G401 (cell line): ENCODE data around the gene GUCA1A. TPM values are rescaled to one million over a fixed set of nuclear protein-coding genes. Genes with fewer than 3 reads are reported as not detected.
"Not testable (repeated sequence)": the region's sequence is repeated elsewhere in the genome, so short reads cannot be mapped to it uniquely, and the experiment has no call there.

Experiments used
- DNase-seq: peaks from one replicate; pipeline ENCODE4 v3.0.0-alpha.2; 2015; ENCODE audit warnings: low spot score
- in situ Hi-C: cut with HindIII; loops from 2 replicates; pipeline ENCODE4 v1.10.0; 2016; ENCODE audit warnings: low sequenced_read_pairs, mixed read lengths
- total RNA-seq: library from RNA; depleted of rRNA; stranded (reverse); fragments of >200 nt; shearing (Covaris generic); gene quantifications from 2 replicates; pipeline ENCODE4 v1.2.3, GENCODE V29; 2014

GUCA1A gene
- total RNA-seq, 1 experiment from 2014 or later = not detected

GRCh38 chr6:42168650-42169049 is 4.5 kb upstream of the GUCA1A start:
- in situ Hi-C loops = no loop called here
- no peak for DNase-seq

- DNase-seq = not testable (repeated sequence)
- in situ Hi-C loops = loop anchor here (5.0 kb wide), 1 partner anchor 57 kb away; no protein-coding TSS in a partner anchor
Observed at GRCh38 chr6:42169780-42170179, 3.4 kb upstream of the GUCA1A start.

DNA sequence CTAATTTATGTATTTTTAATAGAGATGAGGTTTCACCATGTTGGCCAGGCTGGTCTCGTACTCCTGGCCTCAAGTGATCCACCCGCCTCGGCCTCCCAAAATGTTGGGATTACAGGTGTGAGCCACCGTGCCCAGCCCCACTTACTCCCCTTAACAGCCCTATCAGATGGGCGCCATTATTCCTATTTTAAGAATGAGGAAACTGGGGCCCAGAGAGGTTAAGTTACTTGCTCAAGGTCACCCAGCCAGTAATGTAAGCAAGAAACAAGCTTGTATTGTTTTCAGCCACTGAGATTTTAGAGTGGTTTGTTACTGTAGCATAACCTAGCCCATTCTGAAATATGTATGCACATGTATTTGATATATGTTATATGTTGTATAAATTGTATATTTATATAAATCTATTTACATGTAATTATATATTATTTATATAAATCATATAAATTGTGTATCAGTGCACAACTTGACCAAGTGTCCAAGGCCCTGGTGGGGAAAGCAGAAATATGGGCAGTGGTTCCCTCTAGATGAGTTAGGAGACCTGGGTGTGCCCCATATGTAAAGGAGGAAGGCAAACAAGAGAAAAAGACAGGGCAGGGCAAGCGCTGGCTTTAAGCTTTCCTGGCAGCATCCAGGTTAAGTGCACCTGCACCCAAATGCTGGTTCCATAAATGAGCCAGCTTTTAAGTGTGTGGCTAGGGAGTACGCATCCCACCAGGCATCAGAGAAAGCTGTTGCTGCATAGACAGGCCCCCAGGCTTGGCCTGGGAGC is 1.2 kb upstream of the GUCA1A start:
- in situ Hi-C loops = loop anchor here (5.0 kb wide), 1 partner anchor 60 kb away; no protein-coding TSS in a partner anchor
- DNase-seq = no peak

- in situ Hi-C loops = no loop called here
- no peak for DNase-seq
Observed at GRCh38 chr6:42175860-42176259, 2.7 kb downstream of the GUCA1A start.

DNA sequence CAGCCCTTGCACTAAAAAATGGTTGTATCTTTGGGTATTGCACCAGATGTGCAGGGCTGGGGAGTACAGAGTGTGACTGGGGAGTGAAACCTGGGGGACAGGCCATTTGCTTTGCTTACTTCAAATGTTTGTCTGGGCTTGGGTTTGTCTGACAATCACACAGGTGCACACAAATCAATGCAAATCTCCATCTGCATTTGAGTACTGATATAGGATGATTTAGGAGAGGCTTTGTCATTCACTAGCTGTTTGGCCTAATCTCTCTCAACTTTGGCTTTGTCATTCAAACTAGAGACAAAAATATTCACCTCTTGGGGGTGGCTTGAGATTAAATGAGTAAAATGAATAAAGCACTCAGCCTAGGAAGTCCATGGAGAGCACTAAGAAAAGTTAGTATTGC is 3.8 kb downstream of the GUCA1A start:
- in situ Hi-C loops = no loop called here
- DNase-seq = no peak

DNA sequence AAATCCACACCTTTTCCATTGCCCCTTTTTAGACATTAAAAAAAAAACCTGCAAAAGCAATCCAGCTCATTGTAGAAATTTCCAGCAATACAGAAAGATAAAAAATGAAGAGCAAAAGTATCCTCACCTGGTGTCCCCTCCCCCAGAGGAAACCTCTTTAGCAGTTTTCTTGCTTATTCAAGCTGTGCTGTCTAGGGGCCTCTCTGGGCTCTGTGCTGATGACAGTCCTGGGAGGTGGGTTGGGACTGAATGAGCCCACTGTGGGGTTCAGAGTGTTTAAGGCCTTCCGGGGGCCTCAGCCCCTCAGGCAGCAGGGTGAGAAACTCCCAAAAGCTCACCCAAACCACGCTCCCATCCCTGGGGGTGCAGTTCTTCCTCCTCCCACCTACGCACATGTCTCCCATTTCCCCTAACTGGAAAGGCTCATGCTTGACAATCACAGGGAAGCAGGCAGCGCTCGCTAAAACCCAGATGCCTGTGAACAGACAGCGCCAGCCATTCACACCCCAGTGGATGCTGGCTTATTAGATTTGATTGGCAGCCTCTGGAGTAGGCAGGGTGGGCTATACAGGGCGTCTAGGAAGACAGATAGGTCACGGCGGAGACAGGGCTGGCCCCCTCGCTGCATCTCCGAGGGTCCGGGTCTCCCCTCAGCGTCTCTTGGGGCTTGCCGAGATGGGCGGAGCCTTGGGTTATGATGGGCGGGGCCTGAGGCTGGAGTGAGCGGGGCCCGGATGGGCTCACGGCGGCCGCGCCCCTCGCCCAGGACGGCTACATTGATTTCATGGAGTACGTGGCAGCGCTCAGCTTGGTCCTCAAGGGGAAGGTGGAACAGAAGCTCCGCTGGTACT is 4.6 kb downstream of the GUCA1A start:
- in situ Hi-C loops = no loop called here
- no peak for DNase-seq

DNA sequence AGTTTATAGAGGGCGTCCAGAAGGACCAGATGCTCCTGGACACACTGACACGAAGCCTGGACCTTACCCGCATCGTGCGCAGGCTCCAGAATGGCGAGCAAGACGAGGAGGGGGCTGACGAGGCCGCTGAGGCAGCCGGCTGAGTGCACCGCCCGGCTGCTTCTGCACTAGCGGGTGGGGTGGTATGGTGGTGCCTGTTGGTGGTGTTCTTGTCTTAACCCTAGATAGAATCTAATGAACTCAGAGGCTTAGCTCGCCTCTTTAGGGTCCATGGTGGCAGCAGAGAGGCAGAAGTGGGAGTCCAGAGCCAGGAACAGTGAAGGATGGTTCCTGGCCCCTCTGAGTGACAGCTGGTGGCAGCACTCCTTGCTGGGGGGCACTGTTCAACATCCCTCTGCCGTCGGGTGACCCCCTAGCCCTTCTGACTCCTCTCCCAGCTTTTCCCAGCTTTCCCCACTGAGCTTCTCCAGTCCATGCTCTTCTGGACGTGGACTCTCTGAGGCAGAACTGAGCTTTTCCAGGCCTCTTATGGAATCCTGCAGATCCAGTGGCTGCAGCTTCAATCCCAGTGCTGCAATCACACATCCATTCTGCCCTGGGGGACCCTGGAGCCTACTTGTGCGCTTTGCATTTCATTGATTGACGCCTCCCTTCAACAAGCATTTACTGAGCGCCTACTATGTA is 6.2 kb downstream of the GUCA1A start:
- no peak for DNase-seq
- in situ Hi-C loops = no loop called here

GRCh38 chr6:42179945-42180313 is 6.8 kb downstream of the GUCA1A start:
- in situ Hi-C loops = no loop called here

DNA sequence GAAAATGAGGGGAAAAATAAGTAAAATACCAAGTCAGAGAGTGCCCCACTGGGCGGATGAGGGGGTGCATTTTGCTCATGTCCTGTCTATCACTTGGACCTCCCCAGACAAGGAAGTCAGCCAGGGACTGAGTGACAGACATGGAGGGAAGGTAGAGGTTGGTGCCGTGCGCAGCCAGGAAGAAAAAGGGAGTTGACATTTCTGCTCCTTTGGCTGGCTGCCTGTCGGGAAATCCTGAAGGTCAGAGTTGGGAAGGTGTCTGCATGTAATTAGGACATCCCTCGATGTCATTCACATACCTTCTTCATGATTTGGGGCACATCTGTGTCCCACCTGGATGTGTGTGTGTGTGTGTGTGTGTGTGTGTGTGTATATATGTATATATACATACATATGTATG is 8.9 kb downstream of the GUCA1A start:
- DNase-seq = no peak
- in situ Hi-C loops = no loop called here

More at GRCh38 chr6:42179945-42180313, 6.8 kb downstream of the GUCA1A start:
- no peak for DNase-seq

DNA sequence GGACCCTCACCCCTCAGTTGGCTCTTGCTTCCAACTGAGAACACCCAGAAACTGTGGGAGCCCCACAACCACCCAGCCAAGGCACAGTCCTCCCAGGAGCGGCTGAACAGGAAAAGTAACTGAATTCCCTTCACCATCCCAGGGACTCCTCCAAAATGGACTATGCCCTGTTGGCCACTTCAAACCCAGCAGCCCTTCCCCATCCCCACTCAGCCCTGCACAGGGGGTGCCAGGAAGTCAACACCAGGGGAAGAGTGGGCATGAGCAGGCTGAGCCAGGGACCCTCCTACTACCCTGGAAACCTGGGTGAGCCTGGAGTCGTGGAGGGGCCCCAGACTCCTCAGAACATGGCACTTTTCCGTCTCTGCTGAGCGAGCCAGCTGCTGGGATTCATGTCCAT is 11.3 kb downstream of the GUCA1A start:
- in situ Hi-C loops = no loop called here
- no peak for DNase-seq

DNA sequence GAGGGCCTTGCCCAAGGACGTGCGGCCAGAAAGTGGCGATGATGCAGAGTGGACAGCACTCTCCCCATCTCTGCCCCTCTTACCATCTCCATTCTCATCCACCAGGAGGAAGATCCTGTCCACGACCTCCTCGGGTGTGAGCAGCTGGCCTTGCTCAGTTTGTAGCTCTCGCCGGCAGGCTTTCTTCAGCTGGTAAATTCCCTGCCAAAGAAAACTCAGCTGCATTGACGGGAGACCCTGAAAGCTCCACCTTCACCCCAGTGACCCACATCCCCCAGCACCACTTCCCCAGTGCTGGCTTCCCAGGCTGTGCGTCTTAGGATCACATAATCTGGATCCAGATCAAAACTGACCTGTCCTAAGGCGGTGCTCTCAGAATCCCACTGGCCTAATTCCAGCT is 12.4 kb downstream of the GUCA1A start:
- no peak for DNase-seq
- in situ Hi-C loops = no loop called here

DNA sequence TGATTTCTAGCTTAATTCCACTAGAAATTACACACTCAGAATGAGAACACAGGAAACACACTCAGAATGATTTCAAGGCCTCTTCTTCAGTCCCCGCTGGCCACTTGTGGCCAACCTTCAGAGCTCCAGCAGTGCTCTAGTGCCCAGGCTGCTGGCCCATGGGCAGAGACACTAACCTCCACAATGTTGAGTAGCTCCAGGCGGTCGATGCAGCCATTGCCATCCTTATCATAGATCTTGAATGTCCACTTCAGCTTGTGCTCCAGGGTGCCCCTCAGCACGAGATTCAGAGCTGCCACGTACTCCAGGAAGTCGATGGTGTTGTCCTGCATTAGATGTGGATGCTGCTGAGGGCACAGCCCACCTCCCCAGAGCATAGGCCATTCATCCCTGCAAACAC is 15.2 kb downstream of the GUCA1A start:
- DNase-seq = no peak
- in situ Hi-C loops = no loop called here

DNA sequence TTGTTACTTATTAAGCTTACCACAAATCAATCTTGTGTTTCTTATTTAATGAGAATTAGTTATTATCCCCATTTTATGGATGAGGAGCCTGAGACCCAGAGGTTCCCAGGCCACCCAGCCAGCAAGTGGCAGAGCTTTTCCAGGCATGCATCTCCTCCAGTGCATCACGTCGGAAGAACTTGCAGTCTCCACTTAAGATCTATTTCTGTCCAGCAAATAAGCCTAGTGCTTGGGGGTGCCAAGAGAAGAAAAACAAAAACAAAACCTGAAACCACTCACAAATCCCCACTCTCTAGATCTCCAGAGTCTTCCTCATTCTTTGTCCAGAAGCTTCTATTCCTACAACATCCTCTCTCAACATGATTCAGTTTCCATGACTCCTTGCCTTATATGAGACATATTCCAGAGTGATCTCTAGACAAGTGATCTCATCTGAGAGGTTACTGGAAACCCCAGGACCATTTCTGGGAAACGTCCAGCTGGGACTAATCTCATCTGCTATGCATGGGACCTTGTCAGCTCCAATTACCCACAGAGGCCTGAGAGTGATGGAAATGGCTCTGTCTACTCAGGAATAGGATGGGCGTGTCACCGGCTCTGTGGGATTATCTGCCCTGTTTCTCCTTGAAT is 17.5 kb downstream of the GUCA1A start:
- in situ Hi-C loops = no loop called here
- no peak for DNase-seq

GRCh38 chr6:42192385-42192784 is 19.2 kb downstream of the GUCA1A start:
- in situ Hi-C loops, DNase-seq: not testable (repeated sequence)

GRCh38 chr6:42193491-42193894 is 20.3 kb downstream of the GUCA1A start:
- in situ Hi-C loops = no loop called here
- DNase-seq = no peak

GRCh38 chr6:42194056-42194455 is 20.9 kb downstream of the GUCA1A start:
- in situ Hi-C loops = no loop called here

DNA sequence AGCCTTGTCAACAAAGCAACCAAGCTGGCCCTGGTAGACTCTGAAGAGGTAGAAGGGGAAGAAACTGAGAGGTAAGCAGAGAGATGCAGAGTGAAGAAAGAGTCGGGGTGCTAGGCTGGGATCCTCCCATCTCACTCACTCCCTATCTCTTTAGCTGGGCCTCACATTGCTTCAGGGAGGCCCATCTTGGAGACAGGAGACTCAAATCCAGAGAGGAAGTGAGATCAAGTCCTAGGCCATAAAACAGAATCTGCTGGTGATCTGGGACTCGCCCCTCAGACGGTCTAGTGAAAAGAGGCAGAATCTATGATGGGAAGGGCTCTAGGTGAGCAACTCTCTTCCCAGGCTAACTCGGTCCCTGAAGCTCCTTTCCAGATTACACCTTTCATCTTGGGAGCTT is 22.3 kb downstream of the GUCA1A start:
- in situ Hi-C loops = no loop called here
- no peak for DNase-seq

More at GRCh38 chr6:42194056-42194455, 20.9 kb downstream of the GUCA1A start:
- no peak for DNase-seq

DNA sequence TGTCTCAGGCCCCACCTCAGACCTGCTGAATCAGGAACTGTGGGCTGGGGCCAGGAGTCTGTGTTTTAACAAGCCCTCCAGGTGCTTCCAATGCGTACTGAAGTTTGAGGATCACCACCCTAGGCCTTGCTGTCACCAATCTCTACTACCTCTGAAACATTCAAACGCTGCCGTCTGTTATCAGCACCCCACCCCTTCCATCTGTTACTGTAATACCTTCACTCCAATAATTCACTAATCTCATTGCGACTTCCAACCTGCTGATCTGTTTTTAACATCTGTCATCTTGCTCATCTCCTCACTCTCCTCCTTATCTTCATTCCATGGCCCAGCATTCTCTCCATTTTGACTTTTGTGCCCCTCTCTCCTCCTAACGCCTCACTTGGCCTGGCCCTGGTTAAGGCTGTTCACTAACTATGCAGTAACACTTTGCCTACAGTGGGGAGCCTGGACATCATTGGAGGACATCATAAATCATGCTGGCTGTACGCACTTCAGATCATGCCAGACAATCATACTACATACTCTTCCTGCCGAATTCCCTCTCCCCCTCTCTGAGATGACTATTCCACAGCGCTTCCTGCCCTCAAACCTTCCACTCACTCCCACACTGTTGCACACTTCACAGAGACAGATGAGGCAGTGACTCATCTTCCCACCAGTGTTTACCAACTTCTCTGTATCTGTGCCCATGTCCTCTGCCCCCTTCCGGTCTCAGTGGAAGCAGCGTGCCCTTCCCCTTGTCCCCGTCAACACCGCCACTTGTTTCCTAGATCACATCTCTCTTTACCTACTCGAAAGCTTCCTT is 24.6 kb downstream of the GUCA1A start:
- in situ Hi-C loops = no loop called here
- DNase-seq = no peak
